HG02973 (cell line): ENCODE measurements around the gene SHISAL1.
"Not testable (repeated sequence)": the region's sequence is repeated elsewhere in the genome, so short reads cannot be mapped to it uniquely, and the experiment has no call there.

Experiments
- ATAC-seq: cut with Tn5 transposase; IDR thresholded peaks from one replicate; pipeline ENCODE4 v1.9.1; 2021; ENCODE audit warnings: moderate library complexity; ENCODE audit not compliant: unreplicated experiment

The SHISAL1 gene

DNA sequence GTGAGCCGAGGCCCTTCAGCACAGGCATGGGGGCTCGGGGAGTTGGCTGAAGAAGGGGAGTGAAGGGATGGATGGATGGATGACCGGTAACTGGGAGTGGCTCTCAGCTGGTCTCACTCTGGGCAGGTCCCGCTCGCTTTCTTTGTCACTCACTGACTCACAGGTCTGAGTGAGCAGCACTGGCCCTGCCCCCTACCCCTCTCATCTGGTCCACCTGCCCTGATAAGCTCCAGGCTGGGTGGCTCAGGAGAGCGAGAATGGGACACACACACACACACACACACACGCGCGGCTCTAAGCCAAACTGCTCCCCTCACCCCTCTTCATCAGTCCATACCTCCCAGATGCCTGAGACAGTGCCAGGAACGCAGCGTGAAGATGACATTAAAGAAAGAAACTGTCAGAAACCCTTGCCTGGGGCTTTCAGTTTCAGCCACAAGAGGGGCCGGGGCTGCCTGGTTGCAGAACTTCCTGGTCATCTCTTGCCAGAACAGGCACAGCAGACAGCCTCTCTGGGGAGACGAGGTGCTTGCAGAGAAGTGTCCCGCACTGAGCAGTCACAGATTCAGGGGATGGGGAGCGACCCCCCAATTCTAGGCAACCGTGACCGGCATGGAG, 16.5 kb upstream of the SHISAL1 start:
- peak; percentile 68 for ATAC-seq

DNA sequence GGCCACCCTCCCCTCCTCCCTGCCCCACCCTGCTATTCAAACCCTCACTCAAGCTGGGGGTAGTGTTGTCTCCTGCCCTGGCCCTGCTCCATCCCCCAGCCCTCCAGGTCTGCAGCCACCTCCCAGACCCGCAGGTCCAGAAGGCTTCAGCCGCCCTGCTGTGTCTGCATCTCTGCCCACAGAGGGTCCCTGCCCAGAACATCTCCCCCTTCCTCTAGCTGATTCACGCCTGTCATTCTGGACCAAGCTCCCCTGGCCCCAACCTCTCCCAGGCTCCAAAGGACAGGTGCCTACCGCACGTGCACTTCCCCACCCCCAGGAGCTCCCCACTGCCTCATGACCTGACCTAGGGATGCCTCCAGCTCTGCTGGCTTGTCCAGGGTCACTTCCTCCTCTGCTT, 16.0 kb upstream of the SHISAL1 start:
- no peak for ATAC-seq

DNA sequence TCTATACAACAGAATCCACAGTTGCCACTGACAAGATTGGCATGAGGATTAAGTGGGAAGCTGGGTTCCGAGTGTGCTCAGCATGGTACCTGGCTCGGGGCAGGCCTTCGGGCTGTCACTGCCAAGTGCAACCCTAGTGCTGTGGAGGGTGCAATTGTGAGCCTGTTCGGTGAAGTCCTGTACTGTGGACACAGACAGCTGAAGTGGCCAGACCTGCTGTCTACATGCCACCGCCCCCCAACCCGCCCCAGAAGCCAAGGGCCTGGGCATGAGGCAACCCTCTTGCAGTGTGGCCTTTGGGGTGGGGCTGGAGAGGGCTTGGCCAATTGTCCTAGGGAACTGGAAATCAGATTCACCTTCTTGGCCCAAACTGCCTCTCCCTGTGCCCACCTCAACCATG, 15.6 kb upstream of the SHISAL1 start:
- ATAC-seq, result no peak

DNA sequence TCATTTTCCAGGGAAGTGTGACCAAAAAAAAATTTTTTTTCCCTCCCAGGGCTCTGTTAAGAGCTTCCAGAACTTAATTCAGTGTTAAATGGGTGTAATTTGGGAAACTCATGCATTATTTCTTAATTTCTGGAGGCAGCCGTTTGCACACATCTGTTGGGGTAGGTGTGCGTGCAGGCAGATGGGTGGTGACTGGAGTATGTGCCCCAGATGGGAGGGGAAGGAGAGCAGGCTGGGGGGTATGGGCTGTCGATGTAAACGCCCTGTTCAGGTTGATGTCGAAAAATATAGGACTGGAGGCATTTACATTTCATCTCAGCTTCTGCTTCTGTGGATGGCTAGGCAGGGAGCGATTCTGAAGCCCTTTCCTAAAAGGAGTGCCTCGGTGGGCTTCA, 13.7 kb upstream of the SHISAL1 start:
- ATAC-seq, result no peak

DNA sequence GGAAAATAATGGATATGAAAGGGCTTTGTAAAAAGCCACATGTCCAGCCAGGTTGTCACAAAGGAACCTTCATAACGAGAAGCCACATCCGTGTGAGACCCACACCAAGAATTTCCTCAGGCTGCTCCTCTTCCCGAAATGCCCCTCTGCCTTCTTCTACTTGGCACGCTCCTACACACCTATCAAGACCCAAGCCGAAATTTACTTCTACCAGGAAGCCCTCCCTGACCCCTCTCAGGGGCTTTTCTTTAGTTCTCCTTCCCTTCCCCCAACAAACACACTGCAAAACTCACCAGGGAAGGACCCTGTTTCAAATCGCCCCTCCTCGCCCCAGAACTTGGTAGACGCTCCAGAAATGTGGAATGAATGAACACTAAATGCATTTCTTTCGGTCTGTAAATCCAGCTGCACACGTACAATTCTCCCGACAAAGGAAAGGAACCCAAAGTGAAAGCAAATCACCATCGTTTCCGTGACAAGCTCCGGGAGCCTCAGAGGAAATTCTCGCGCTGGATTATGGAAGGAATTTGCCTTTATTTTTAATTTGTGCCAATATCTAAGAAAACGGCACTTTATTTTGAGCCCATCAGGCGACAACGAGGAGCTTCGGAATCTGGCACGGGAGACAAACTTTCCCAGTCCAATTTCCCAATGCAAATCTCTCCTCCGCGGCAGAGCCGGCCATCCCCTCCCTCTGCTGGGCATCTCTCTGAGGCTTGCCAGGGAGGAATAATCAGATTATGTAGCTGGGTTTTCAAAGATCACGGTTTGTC, 13.2 kb upstream of the SHISAL1 start:
- no peak for ATAC-seq

DNA sequence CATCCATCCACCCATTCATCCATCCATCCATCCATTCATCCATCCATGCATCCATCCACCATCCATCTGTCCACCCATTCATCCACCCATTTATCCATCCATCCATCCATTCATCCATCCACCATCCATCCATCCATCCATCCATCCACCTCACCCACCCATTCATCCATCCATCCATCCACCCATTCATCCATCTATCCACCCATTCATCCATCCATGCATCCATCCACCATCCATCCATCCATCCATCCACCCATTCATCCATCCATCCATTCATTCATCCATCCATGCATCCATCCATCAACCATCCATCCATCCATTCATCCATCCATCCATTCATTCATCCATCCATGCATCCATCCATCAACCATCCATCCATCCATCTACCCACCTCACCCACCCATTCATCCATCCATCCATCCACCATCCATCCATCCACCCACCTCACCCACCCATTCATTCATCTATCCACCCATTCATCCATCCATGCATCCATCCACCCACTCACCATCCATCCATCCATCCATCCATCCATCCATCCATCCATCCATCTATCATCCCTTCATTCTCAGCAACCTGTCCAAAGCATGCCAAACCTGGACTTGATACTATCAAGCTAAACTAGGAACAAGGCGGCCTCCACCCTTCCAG, 10.5 kb upstream of the SHISAL1 start:
- ATAC-seq, result not testable (repeated sequence)

DNA sequence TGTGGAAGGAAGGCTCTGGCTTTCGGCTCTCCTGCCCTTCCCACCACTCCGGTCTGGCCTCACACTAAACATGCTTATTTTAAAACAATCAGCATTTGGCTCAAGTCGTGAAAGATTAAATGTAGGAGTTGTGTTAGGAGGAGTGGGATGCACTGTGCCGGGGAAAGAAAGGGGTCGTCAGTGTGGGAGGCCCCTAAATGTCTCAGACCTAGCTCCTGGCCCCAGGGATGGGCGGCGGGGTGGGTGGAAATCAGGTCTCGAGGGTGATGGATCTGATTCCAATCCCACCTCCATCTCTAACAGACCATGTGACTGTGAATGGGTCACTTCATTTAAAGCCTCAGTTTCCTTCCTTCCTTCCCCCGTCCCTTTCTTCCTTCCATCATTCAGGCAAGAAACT, 6.9 kb upstream of the SHISAL1 start:
- ATAC-seq, result no peak

DNA sequence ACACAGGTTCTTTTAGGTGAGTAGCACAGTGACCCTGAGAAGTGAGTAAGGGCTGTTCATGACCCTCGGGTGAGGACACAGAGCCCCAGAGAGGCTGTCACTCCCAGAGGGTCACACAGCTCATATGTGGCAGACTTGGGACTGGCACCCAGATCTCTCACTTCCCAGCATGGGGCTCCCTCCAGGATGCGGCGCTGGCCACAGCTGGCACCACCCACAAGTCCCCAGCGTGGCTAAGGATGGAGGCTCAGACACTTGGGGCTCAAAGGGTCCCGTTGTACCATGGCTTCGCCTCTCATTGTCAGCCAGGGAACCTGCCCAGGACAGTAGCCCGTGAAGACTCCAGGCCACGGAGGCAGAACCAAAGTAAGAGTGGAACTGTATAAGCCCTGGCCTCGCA, 6.0 kb upstream of the SHISAL1 start:
- no peak for ATAC-seq

DNA sequence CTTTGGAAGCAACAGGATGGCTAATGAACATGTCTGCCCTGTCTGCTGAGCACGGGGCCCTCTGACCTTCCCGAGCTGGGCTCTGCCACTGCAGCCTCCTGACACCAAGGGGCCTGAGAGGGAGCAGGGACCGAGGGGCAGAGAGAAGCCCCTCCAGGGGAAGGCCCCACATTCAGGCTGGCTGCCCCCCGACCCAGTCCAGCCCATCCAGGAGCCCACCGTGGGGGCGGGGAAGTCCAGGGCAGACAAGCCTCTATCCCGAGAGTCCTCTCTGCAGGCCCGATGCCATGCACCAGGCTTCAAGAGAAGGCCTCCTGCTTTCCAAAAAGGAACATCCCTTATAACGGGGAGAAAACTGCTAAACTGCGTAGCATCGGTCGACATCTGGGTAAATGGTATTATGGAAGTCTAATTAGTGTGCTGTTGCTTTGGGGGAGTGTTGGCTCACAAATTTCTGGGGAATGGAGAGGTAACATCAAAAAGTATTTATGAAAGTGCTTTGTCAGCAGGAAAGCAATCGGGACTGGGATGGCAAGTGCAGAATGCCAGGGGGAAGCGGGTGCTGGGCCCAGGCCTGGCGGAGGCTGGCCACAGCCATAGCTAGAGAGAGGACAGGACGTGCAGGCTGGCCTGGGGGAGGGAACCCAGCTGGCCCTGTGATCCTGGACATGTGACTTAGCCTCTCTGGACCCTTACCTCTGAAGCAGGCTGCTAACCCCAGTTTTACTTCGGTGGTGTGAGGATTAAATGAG, 5.3 kb upstream of the SHISAL1 start:
- no peak for ATAC-seq

DNA sequence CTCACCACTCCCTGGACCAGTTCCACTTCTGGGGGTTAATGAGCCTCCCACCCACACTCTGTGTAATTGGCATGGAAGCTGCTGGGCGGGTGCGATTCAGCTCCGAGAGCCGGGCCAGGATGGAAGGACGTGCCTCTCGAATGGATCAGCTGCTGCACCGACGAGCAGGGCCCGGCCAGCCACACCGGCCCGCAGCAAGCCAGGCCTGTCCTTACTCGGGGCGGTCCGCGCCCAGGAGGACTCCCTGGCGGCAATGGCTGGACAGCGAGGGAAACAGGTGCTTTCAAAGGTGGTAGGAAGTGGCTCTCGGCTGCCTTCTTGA, 4.3 kb upstream of the SHISAL1 start:
- no peak for ATAC-seq

DNA sequence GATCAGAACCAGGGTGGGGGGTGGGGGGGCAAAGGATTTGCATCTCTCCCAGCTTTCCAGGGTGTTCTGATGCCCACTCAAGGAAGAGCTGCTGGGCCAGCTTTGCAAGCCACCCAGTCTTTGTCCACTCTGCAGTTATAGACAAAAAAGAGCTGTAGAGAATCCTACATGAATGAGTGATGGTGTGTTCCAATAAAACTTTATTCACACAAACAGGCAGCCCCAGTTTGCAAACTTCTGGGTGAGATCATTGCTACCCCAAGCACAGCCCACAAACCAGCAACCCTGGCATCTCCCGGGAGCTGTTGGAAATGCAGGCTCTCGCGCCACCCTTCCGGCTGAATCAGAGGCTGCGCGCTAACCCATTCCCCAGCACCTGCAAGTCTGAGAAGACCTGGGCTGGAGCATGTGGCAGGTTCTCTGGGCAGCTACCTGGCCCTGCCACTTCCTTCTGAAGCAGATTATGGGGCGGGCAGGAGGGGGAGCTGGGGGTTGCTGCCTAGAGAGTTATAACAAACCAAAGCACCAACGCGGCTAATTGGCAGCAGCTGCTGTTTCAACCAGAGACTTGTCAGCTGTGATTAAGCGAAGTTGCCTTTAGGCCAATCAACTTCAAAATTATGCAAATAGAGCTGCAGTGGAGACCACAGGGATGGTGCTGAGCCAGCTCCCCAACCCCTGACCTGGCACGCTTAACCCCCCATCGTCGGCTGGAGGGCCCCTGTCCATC, 3.8 kb upstream of the SHISAL1 start:
- ATAC-seq, result no peak

DNA sequence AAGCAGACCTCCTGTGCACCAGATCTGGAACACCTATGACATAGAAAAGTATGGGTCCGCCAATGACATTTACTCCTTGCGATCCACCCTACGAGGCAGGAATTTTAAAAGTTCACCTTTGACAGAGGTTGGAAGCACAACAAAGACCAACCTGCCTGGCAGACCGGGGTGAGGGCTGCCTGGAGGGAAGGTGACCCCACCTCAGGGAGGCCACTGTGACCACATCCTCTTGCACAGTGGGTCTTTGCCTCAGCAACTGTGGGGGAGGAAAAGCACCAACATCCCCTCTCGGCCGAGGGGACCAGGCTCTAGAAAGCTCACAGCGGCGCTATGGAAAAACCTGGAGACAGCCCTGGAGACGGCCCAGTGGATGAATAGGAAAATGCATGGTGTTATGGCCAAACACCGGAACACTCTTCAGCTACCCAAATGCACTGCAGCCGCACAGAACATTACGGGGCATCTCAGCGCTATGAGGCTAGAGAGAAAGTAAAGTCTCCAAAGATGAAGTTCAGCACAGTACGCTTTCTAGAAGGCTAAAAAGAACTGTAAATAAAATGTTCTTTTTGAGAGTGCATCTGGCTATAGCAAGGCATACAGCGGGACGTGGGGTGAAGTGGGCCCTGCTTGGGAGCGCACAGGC, 1.8 kb upstream of the SHISAL1 start:
- ATAC-seq, result no peak

DNA sequence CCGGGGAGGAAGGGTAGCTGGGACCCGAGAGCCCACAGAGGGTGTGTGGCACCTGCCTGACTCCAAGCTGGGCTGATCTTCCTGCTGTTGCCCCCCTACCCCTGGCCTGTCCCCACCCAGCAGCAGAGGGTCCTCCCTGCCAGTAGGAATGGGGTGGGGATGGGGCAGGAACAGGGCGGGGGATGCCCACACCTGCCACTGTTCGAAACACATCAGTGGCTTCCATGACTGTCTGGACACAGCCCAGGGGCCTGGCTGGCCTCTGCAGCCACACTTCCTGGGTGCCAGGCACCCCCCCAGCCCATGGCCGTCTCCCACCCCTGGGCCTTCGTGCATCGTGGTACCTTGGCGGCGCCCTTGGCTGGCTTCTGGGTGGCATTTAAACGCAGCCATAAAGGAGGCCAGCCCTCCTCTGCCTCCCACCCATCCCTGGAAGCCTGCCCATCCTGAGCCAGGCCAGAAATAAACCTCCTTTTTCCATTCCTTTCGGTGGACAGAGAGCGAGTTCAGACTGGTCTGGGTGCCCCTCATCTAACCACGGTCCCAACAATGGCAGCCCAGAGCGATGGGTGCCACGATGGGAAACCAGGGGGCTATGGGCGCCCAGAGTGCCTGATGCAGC, 745 bp upstream of the SHISAL1 start:
- no peak for ATAC-seq

DNA sequence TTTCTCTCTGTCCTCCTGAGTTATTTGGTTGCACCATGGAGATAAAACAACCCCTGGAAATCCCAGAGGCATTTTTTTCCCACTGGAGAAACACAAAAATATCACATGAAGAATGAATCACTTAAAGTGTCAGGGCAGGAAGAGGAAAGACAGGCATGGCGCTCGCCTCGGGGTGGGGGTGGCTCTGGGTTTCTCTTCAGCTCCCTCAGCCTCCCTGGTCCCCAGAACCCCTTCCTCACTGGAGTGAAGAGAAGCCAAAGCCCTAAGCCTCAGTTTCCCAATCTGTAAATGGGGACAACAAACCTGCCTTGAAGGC, 938 bp downstream of the SHISAL1 start:
- no peak for ATAC-seq

DNA sequence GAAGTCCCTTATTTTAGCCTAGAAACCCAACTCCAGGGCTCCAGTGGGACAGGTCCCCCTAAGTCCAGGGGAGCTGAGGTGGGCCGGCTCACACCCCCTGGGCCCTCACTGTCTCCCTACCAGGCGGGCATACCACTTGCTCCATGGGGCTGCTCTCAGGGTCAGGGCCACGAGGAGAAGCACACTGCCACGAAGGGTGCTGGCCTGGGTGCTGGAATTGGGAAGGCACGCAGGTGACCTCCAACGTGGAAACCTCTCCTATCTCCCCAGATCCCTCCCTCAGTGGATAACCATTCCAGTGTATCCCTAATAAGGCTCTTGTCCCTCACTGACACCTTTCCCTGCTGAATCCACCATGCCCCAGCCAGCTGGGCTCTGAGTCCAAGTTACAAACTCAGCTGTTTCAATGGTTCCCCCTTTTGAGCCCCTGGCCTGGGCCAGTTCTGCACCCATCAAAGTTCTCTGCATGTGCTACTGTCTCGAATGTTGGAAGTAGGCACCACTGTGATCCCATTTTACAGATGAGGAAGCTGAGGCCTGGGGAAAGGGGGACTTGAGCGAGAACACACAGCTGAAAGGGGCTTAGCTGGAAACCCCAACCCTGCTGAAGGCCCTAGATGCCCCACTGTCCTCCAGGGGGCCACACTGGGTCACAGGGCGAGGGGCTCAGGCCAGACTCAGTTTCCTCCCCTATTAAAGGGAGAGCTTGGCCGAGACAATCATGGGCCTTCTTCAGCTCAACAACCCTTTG, 1.5 kb downstream of the SHISAL1 start:
- ATAC-seq, result no peak

DNA sequence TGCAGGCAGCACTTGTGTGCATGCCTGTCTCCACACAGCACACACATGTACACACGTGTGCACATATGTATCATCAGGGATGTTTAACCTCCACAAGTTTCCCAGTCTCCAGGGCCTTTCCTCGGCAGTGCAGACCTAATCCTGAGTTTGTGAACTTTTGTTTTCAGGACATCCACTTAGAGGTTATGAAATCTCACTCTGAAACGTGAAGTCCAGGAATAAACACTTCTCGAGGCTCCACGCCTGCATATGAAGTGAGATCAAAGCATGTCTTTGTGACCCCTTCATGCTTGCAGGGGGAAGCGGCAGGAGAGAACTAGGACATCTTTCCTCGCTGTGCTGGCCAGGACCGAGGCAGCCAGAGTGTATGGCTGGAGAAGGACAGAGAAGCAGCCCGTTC, 3.1 kb downstream of the SHISAL1 start:
- no peak for ATAC-seq

DNA sequence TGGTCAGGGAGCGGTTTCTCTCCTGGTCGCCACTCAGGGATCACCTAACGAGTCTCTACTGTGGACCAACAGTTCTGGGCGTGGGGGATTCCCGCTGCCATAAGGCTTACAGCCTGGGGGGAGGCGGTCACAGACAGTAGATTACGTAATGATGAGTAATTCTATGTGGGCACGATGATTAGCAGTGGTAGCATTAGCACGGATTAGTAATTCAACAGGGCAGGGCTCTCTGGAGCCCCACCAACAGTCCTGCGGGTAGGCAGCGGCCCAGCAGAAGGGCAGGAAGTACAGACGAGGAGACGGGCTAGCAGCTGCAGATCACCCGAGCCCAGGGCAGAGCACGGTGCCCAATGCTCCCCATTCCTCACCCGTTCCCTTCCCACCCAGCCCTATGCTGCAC, 3.6 kb downstream of the SHISAL1 start:
- ATAC-seq, result no peak

DNA sequence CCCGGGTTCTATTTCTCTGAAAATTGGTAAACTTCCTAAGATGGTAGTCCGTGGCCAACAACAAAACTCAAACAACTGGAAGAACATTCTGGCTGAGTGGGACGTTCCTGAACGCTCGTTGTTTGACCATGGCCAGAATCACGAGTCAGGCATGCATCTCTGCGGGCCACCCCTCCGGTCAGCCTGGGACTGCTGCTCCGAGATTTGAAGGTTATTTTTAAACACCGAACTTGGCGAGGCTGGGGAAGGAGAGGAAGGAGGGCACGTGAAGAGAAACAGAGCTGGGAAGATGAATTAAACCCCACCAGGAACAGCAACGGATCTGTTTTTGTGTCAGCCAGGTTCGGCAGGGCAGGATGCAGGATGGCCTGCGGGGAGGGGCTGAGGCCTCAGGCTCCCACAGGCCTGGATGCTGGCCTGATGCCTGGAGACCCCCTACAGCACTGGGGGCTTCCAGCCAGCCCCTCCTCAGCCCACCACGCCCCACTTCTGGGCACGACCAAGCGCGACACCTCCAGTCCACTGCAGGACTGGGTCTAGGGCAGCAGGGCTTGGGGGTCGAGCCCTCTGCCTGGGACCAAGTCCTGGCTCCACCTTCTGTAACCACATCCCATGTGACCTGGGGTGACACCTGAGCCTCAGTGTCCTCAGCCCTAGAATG, 5.1 kb downstream of the SHISAL1 start:
- no peak for ATAC-seq

DNA sequence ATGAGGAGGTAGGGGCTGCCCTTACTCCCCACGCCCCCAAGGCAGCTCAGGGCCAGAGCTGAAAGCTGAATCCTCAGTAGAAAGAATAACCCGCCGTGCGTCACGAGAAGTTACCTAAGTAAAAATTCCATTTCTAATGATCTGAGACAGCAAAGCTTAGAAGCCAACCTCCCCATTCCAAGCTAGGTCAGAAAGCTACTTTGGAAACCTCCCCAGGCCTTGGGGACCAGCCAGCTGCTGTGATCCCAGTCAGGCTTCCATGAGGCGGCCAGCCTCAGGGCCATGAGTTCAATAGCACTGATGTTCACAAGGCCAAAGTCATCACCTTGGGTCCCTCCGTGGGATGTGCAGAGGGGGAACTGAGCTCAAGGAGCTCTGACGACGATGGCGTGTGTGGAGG, 6.9 kb downstream of the SHISAL1 start:
- no peak for ATAC-seq
